ENCODE data around the gene DDX28.

DDX28 gene

GRCh38 chr16:67993207-67994039, 29.6 kb downstream of the DDX28 start:
- peak overlapping the region; percentile 73 for H3K4me3 Mint-ChIP-seq
- H3K36me3 Mint-ChIP-seq (ENCODE audit: low read depth), result no peaks in the 10 kb centered on the region
- no peaks in the 10 kb centered on the region for H3K9me3 Mint-ChIP-seq
- H3K4me1 Mint-ChIP-seq (ENCODE audit: low read depth), result peaks cover 45% of the 10 kb centered on the region
- H3K27me3 Mint-ChIP-seq, result no peaks in the 10 kb centered on the region
- peak overlapping the region; percentile 93 for H3K27ac Mint-ChIP-seq

GRCh38 chr16:67992661-67993206, 30.3 kb downstream of the DDX28 start:
- no peak overlapping the region for H3K4me3 Mint-ChIP-seq
- H3K36me3 Mint-ChIP-seq (ENCODE audit: low read depth), result no peaks in the 10 kb centered on the region
- peak overlapping the region; percentile 67 for H3K27ac Mint-ChIP-seq
- peaks cover 43% of the 10 kb centered on the region for H3K4me1 Mint-ChIP-seq (ENCODE audit: low read depth)
- H3K27me3 Mint-ChIP-seq, result no peaks in the 10 kb centered on the region
- no peaks in the 10 kb centered on the region for H3K9me3 Mint-ChIP-seq

GRCh38 chr16:67990018-67990386, 33.0 kb downstream of the DDX28 start:
- Mint-ChIP-seq H3K27me3 (no peaks in the 10 kb centered on the region), H3K36me3 (ENCODE audit: low read depth) (no peaks in the 10 kb centered on the region), H3K9me3 (no peaks in the 10 kb centered on the region), H3K4me1 (ENCODE audit: low read depth) (peaks cover 24% of the 10 kb centered on the region), H3K4me3 (no peak overlapping the region), H3K27ac (no peak overlapping the region)

GRCh38 chr16:67989322-67990017, 33.6 kb downstream of the DDX28 start:
- H3K4me3 Mint-ChIP-seq, result no peak overlapping the region
- H3K9me3 Mint-ChIP-seq, result no peaks in the 10 kb centered on the region
- H3K27me3 Mint-ChIP-seq, result no peaks in the 10 kb centered on the region
- H3K4me1 Mint-ChIP-seq (ENCODE audit: low read depth), result peaks cover 25% of the 10 kb centered on the region
- no peaks in the 10 kb centered on the region for H3K36me3 Mint-ChIP-seq (ENCODE audit: low read depth)
- no peak overlapping the region for H3K27ac Mint-ChIP-seq

GRCh38 chr16:67988675-67989074, 34.4 kb downstream of the DDX28 start:
- Mint-ChIP-seq H3K27me3 (no peaks in the 10 kb centered on the region), H3K4me3 (no peak overlapping the region), H3K36me3 (ENCODE audit: low read depth) (no peaks in the 10 kb centered on the region), H3K9me3 (no peaks in the 10 kb centered on the region), H3K4me1 (ENCODE audit: low read depth) (peaks cover 28% of the 10 kb centered on the region), H3K27ac (no peak overlapping the region)

GRCh38 chr16:67987460-67988160, 35.4 kb downstream of the DDX28 start:
- Mint-ChIP-seq H3K36me3 (ENCODE audit: low read depth) (no peaks in the 10 kb centered on the region), H3K4me3 (no peak overlapping the region), H3K27me3 (no peaks in the 10 kb centered on the region), H3K9me3 (no peaks in the 10 kb centered on the region), H3K27ac (peak overlapping the region; percentile 28), H3K4me1 (ENCODE audit: low read depth) (peaks cover 28% of the 10 kb centered on the region)

GRCh38 chr16:67986949-67987348, 36.1 kb downstream of the DDX28 start:
- Mint-ChIP-seq H3K4me1 (ENCODE audit: low read depth) (peaks cover 24% of the 10 kb centered on the region), H3K9me3 (no peaks in the 10 kb centered on the region), H3K27me3 (no peaks in the 10 kb centered on the region), H3K4me3 (no peak overlapping the region), H3K27ac (no peak overlapping the region), H3K36me3 (ENCODE audit: low read depth) (no peaks in the 10 kb centered on the region)

GRCh38 chr16:67982011-67982696, 40.9 kb downstream of the DDX28 start:
- H3K27ac Mint-ChIP-seq, result no peak overlapping the region
- no peaks in the 10 kb centered on the region for H3K36me3 Mint-ChIP-seq (ENCODE audit: low read depth)
- no peaks in the 10 kb centered on the region for H3K27me3 Mint-ChIP-seq
- H3K4me3 Mint-ChIP-seq, result no peak overlapping the region
- peaks cover 24% of the 10 kb centered on the region for H3K4me1 Mint-ChIP-seq (ENCODE audit: low read depth)
- no peaks in the 10 kb centered on the region for H3K9me3 Mint-ChIP-seq

- Mint-ChIP-seq H3K4me1 (ENCODE audit: low read depth) (peaks cover 24% of the 10 kb centered on the region), H3K27ac (no peak within 1 kb of the TSS), H3K27me3 (no peaks in the 10 kb centered on the region), H3K4me3 (no peak within 1 kb of the TSS), H3K9me3 (no peaks in the 10 kb centered on the region), H3K36me3 (ENCODE audit: low read depth) (no peaks in the 10 kb centered on the region)
Observed at GRCh38 chr16:67979955-67980678, 42.9 kb downstream of the DDX28 start, which contains the start of gene DPEP3. Gene DPEP3, minus strand, starts transcription at chr16:67980499. Its CDS starts 119 bp downstream, at chr16:67980380.

- Mint-ChIP-seq H3K36me3 (ENCODE audit: low read depth) (no peaks in the 10 kb centered on the region), H3K4me1 (ENCODE audit: low read depth) (no peaks in the 10 kb centered on the region), H3K27me3 (no peaks in the 10 kb centered on the region), H3K4me3 (no peak overlapping the region), H3K27ac (no peak overlapping the region), H3K9me3 (no peaks in the 10 kb centered on the region)
Observed at GRCh38 chr16:67977469-67978227, 45.4 kb downstream of the DDX28 start.

GRCh38 chr16:67977005-67977404, 46.0 kb downstream of the DDX28 start:
- no peaks in the 10 kb centered on the region for H3K27me3 Mint-ChIP-seq
- no peak overlapping the region for H3K4me3 Mint-ChIP-seq
- H3K27ac Mint-ChIP-seq, result no peak overlapping the region
- no peaks in the 10 kb centered on the region for H3K9me3 Mint-ChIP-seq
- no peaks in the 10 kb centered on the region for H3K36me3 Mint-ChIP-seq (ENCODE audit: low read depth)
- H3K4me1 Mint-ChIP-seq (ENCODE audit: low read depth), result no peaks in the 10 kb centered on the region

- H3K27ac Mint-ChIP-seq, result no peak overlapping the region
- H3K4me1 Mint-ChIP-seq (ENCODE audit: low read depth), result no peaks in the 10 kb centered on the region
- H3K4me3 Mint-ChIP-seq, result no peak overlapping the region
- H3K27me3 Mint-ChIP-seq, result no peaks in the 10 kb centered on the region
- no peaks in the 10 kb centered on the region for H3K36me3 Mint-ChIP-seq (ENCODE audit: low read depth)
- H3K9me3 Mint-ChIP-seq, result no peaks in the 10 kb centered on the region
Observed at GRCh38 chr16:67976205-67976604, 46.8 kb downstream of the DDX28 start.

GRCh38 chr16:67975321-67976105, 47.5 kb downstream of the DDX28 start:
- Mint-ChIP-seq H3K36me3 (ENCODE audit: low read depth) (no peaks in the 10 kb centered on the region), H3K4me1 (ENCODE audit: low read depth) (no peaks in the 10 kb centered on the region), H3K27me3 (no peaks in the 10 kb centered on the region), H3K4me3 (no peak overlapping the region), H3K9me3 (no peaks in the 10 kb centered on the region), H3K27ac (no peak overlapping the region)
